HepG2 (cell line): Measurements from ENCODE around the gene OAS3. TPM values are rescaled to one million over a fixed set of nuclear protein-coding genes. Genes with fewer than 3 reads are reported as not detected.

Experiments
- CBX1 ChIP-seq: IDR thresholded peaks from one replicate; pipeline ENCODE4 v1.6.1; 2016; ENCODE audit warnings: antibody characterized with exemption, low read depth
- CENPBD1 ChIP-seq: sonication (generic); formaldehyde crosslinking; IDR thresholded peaks from 2 replicates; pipeline ENCODE4 v1.8.0; 2022; ENCODE audit warnings: missing genetic modification reagents, low read depth, mild to moderate bottlenecking, borderline replicate concordance
- ETV6 ChIP-seq: sonication (generic); formaldehyde crosslinking; conservative IDR thresholded peaks from 2 replicates; pipeline ENCODE4 v1.4.0; 2020; ENCODE audit warnings: missing genetic modification reagents
- FOXC1 ChIP-seq: sonication (generic); formaldehyde crosslinking; IDR thresholded peaks from 2 replicates; pipeline ENCODE4 v1.8.0; 2022; ENCODE audit warnings: mild to moderate bottlenecking, missing genetic modification reagents, borderline replicate concordance
- HNF1B ChIP-seq: sonication (generic); formaldehyde crosslinking; IDR thresholded peaks from 2 replicates; pipeline ENCODE4 v1.5.1; 2020; ENCODE audit warnings: mild to moderate bottlenecking, moderate library complexity, missing genetic modification reagents
- HOXA3 ChIP-seq: sonication (generic); formaldehyde crosslinking; IDR thresholded peaks from 2 replicates; pipeline ENCODE4 v1.5.0; 2020; ENCODE audit warnings: missing genetic modification reagents
- MAX ChIP-seq: IDR thresholded peaks from 2 replicates; pipeline ENCODE4 v1.6.1; 2012; ENCODE audit warnings: inconsistent platforms
- MEF2D ChIP-seq: sonication (generic); formaldehyde crosslinking; IDR thresholded peaks from 2 replicates; pipeline ENCODE4 v1.5.1; 2020; ENCODE audit warnings: mild to moderate bottlenecking, missing genetic modification reagents
- NFRKB ChIP-seq: fragments of 450-650 bp; IDR thresholded peaks from 2 replicates; pipeline ENCODE4 v1.6.1; 2017
- POLR2AphosphoS5 ChIP-seq: IDR thresholded peaks from 2 replicates; pipeline ENCODE4 v1.6.1; 2012; ENCODE audit warnings: low read depth, low read length
- RELA ChIP-seq: sonication (generic); formaldehyde crosslinking; IDR thresholded peaks from 2 replicates; pipeline ENCODE4 v1.4.0; 2020; ENCODE audit warnings: missing genetic modification reagents
- ZFX ChIP-seq: sonication (generic); formaldehyde crosslinking; IDR thresholded peaks from 2 replicates; pipeline ENCODE4 v1.4.0; 2020; ENCODE audit warnings: mild to moderate bottlenecking, low read depth, missing genetic modification reagents, moderate library complexity
- ZNF20 ChIP-seq: sonication (generic); formaldehyde crosslinking; IDR thresholded peaks from 2 replicates; pipeline ENCODE4 v1.4.0; 2020; ENCODE audit warnings: mild to moderate bottlenecking, moderate library complexity, missing genetic modification reagents
- ZNF501 ChIP-seq: sonication (generic); formaldehyde crosslinking; IDR thresholded peaks from 2 replicates; pipeline ENCODE4 v1.5.1; 2020; ENCODE audit warnings: mild to moderate bottlenecking, moderate library complexity, missing genetic modification reagents
- ZNF570 ChIP-seq: sonication (generic); formaldehyde crosslinking; IDR thresholded peaks from 2 replicates; pipeline ENCODE4 v1.4.0; 2020; ENCODE audit warnings: mild to moderate bottlenecking, missing genetic modification reagents, borderline replicate concordance
- ZSCAN25 ChIP-seq: sonication (generic); formaldehyde crosslinking; IDR thresholded peaks from 2 replicates; pipeline ENCODE4 v1.8.0; 2022; ENCODE audit warnings: mild to moderate bottlenecking, missing genetic modification reagents
- ZSCAN31 ChIP-seq: sonication (generic); formaldehyde crosslinking; IDR thresholded peaks from 2 replicates; pipeline ENCODE4 v1.5.0; 2020; ENCODE audit warnings: low read depth, mild to moderate bottlenecking, missing genetic modification reagents
- ZUFSP ChIP-seq: sonication (generic); formaldehyde crosslinking; IDR thresholded peaks from 2 replicates; pipeline ENCODE4 v1.9.0; 2021; ENCODE audit warnings: missing genetic modification reagents, mild to moderate bottlenecking, borderline replicate concordance
- polyA plus RNA-seq, 8 experiments: library from polyadenylated mRNA; depleted of rRNA in 3 of 8; stranded (reverse) in 7 of 8; unstranded in 1 of 8; fragments of >200 nt; fragmentation: Illumina TruSeq in 4 of 8; extraction: Trizol in 4 of 8; gene quantifications; 2 replicates each; pipeline versions ENCODE4 v1.2.1 to v1.2.3, GENCODE V29; 2011 to 2016; ENCODE audit warnings: low read depth in 4 of 8, missing spikeins in 1 of 8, mixed read lengths in 1 of 8; ENCODE audit not compliant: insufficient read depth in 1 of 8
- total RNA-seq, 5 experiments: library from RNA; depleted of rRNA; stranded (reverse); fragments of >200 nt; fragmentation: Illumina TruSeq; extraction: Trizol; gene quantifications; 2 replicates each; pipeline ENCODE4 v1.2.3, GENCODE V29; 2016; ENCODE audit warnings: low read depth in 1 of 5
- TF ChIP-seq, protein P1 (sequence below): sonication (generic); formaldehyde crosslinking; IDR thresholded peaks from 2 replicates; pipeline ENCODE4 v1.5.0; 2020; ENCODE audit warnings: missing genetic modification reagents, mild to moderate bottlenecking, borderline replicate concordance
- TF ChIP-seq, protein P2 (sequence below): sonication (generic); formaldehyde crosslinking; IDR thresholded peaks from 2 replicates; pipeline ENCODE4; 2020; ENCODE audit warnings: missing genetic modification reagents, mild to moderate bottlenecking, borderline replicate concordance

OAS3 gene
- total and polyA plus RNA-seq, 2 of the 13 experiments (the other 11 are each of a cell fraction or from before 2014, with no cell fraction given) = 4.8 to 10.5 TPM

- no peak for TF ChIP-seq ZNF20 (CRISPR knock-in tag)
- no peak for TF ChIP-seq ZSCAN25 (CRISPR knock-in tag)
- TF ChIP-seq MEF2D (CRISPR knock-in tag) = 0 out of 2 replicates have a peak, but pooled peaks have one; percentile 7
- peak; percentile 67 for TF ChIP-seq HNF1B (CRISPR knock-in tag)
- peak; percentile 80; the same call in 1 of the 2 replicates for TF ChIP-seq RELA (CRISPR knock-in tag)
- TF ChIP-seq ZNF570 = no peak
- TF ChIP-seq POLR2AphosphoS5 = peak; percentile 58; the same call in 1 of the 2 replicates
- no peak for TF ChIP-seq CBX1
- no peak; the same call in 1 of the 2 replicates for TF ChIP-seq FOXC1
- TF ChIP-seq MAX = peak; percentile 55; the same call in 1 of the 2 replicates
- TF ChIP-seq ZNF501 (CRISPR knock-in tag) = peak; percentile 64
- TF ChIP-seq, protein P1, sequence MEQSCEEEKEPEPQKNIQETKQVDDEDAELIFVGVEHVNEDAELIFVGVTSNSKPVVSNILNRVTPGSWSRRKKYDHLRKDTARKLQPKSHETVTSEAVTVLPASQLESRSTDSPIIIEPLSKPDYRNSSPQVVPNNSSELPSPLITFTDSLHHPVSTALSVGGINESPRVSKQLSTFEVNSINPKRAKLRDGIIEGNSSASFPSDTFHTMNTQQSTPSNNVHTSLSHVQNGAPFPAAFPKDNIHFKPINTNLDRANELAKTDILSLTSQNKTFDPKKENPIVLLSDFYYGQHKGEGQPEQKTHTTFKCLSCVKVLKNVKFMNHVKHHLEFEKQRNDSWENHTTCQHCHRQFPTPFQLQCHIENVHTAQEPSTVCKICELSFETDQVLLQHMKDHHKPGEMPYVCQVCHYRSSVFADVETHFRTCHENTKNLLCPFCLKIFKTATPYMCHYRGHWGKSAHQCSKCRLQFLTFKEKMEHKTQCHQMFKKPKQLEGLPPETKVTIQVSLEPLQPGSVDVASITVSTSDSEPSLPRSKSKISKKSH (CRISPR knock-in tag) = no peak
- TF ChIP-seq, protein P2, sequence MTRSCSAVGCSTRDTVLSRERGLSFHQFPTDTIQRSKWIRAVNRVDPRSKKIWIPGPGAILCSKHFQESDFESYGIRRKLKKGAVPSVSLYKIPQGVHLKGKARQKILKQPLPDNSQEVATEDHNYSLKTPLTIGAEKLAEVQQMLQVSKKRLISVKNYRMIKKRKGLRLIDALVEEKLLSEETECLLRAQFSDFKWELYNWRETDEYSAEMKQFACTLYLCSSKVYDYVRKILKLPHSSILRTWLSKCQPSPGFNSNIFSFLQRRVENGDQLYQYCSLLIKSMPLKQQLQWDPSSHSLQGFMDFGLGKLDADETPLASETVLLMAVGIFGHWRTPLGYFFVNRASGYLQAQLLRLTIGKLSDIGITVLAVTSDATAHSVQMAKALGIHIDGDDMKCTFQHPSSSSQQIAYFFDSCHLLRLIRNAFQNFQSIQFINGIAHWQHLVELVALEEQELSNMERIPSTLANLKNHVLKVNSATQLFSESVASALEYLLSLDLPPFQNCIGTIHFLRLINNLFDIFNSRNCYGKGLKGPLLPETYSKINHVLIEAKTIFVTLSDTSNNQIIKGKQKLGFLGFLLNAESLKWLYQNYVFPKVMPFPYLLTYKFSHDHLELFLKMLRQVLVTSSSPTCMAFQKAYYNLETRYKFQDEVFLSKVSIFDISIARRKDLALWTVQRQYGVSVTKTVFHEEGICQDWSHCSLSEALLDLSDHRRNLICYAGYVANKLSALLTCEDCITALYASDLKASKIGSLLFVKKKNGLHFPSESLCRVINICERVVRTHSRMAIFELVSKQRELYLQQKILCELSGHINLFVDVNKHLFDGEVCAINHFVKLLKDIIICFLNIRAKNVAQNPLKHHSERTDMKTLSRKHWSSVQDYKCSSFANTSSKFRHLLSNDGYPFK (CRISPR knock-in tag) = no peak; the same call in 1 of the 2 replicates
- TF ChIP-seq CENPBD1 (CRISPR knock-in tag) = no peak
- TF ChIP-seq ZFX (CRISPR knock-in tag) = peak; percentile 79
- peak; percentile 55; the same call in 1 of the 2 replicates for TF ChIP-seq HOXA3
- TF ChIP-seq ZSCAN31 = peak; percentile 80; the same call in 1 of the 2 replicates
- no peak for TF ChIP-seq ZUFSP (CRISPR knock-in tag)
- no peak for TF ChIP-seq NFRKB
- TF ChIP-seq ETV6 (CRISPR knock-in tag) = peak; percentile 51; the same call in 1 of the 2 replicates
These were observed at the start of gene OAS3 (continued) for GRCh38 chr12:112937741-112938719.
